ENCODE data around the gene IMPA2.

- TF ChIP-seq POLR2A (IDR thresholded peaks at IDR 0.05; ENCODE audit: extremely low read depth, insufficient read length), result no peak
- no peak for TF ChIP-seq CTCF (IDR thresholded peaks at IDR 0.05; ENCODE audit: low read depth, low read length)
- TF ChIP-seq MYC (IDR thresholded peaks at IDR 0.05; ENCODE audit: low read depth, low read length), result no peak
- TF ChIP-seq MAX (IDR thresholded peaks at IDR 0.05; ENCODE audit: low read depth, low read length), result no peak
Measured at GRCh38 chr18:11972371-11973174, 8.7 kb upstream of the IMPA2 start.
